Measurements from ENCODE around the gene STRAP. TPM values are rescaled to one million over a fixed set of nuclear protein-coding genes. Genes with fewer than 3 reads are reported as not detected.

Gene STRAP
- total and polyA plus RNA-seq, 2 of the 8 experiments (the other 6 are each of a cell fraction or from before 2014, with no cell fraction given), result 107 to 251 TPM

DNA sequence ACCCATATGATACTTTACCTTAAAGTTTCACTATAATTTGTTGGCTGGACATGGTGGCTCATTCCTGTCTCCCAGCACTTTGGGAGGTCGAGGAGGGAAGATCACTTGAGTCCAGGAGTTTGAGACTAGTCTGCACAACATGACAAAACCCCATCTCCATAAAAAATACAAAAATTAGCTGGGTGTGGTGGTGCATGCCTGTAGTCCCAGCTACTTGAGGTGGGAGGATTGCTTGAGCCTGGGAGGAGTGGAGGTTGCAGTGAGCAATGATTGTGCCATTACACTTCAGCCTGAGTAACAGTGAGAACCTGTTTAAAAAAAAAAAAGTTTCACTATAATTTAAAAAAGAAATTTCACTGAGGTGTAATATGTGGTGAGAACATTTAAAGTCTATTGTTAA is 50.1 kb downstream of the STRAP start:
- no peaks in the 10 kb centered on the region for H4K20me1 ChIP-seq (replicated peaks in 1 of 2; ENCODE audit: control insufficient read depth in 1 of 2, insufficient read depth in 2 of 2, low read length in 2 of 2)
- WGBS, 2 experiments (ENCODE audit: extremely low coverage in 1 of 2, insufficient coverage in 1 of 2, insufficient read length in 1 of 2, insufficient replicate concordance in 2 of 2, low coverage in 1 of 2, low lambda C conversion rate in 2 of 2, missing lambda C conversion rate in 1 of 2), result 91% methylated on average over 1 of the region's 1 CpG; no CpG with 5 or more reads in 1 of the 2 experiments
- H3K23me2 ChIP-seq (ENCODE audit: low read depth, low read length), result no peaks in the 10 kb centered on the region
- H3K18ac ChIP-seq (ENCODE audit: extremely low read depth, low read length), result no peak overlapping the region
- H2BK120ac ChIP-seq (replicated peaks; ENCODE audit: low read depth, low read length), result no peak overlapping the region
- H3K14ac ChIP-seq (ENCODE audit: insufficient read length), result no peak overlapping the region
- no peak overlapping the region for H3K4ac ChIP-seq (replicated peaks; ENCODE audit: insufficient read length, low read depth, low read length)
- no peak overlapping the region for H2BK5ac ChIP-seq (ENCODE audit: low read depth, low read length)
- H4K5ac ChIP-seq (ENCODE audit: insufficient read length, low read depth, low read length), result no peak overlapping the region
- ChIA-PET CTCF (ENCODE audit: partially characterized antibody) (interaction anchor here (1.0 to 2.1 kb wide), 3 partner anchors 11 to 35 kb away, joined by 3 to 9 read pairs (median 5); partner anchors contain the start of gene DERA), POLR2A (ENCODE audit: partially characterized antibody) (no interaction called here)
- H3K23ac ChIP-seq (ENCODE audit: insufficient read length), result no peak overlapping the region
- no peak overlapping the region for H3K4me3 ChIP-seq (ENCODE audit: extremely low read depth in 1 of 4, insufficient read depth in 2 of 4, low read depth in 3 of 4, low read length in 4 of 4)
- no peak overlapping the region for H2BK12ac ChIP-seq (ENCODE audit: low read depth, low read length)
- no peak overlapping the region for H3K9ac ChIP-seq (replicated peaks in 1 of 4; ENCODE audit: extremely low read depth in 1 of 4, low read depth in 3 of 4, low read length in 3 of 4)
- no peak overlapping the region for H3K27ac ChIP-seq (ENCODE audit: low read depth, low read length)
- H3K56ac ChIP-seq (replicated peaks; ENCODE audit: insufficient read length, low read depth, low read length), result no peak overlapping the region
- no peaks in the 10 kb centered on the region for H3K27me3 ChIP-seq (replicated peaks in 1 of 4; ENCODE audit: control insufficient read depth in 3 of 4, extremely low read depth in 1 of 4, insufficient read depth in 3 of 4, low read length in 3 of 4)
- DNase-seq (ENCODE audit: low read depth in 1 of 2, low spot score in 2 of 2) (no peak), FAIRE-seq (no peak)
- no peaks in the 10 kb centered on the region for H3K79me2 ChIP-seq (ENCODE audit: control insufficient read depth in 1 of 2, insufficient read depth in 2 of 2, low read length in 2 of 2)
- H2AK5ac ChIP-seq (ENCODE audit: low read depth, low read length), result no peak overlapping the region
- H4K91ac ChIP-seq (replicated peaks; ENCODE audit: insufficient read length, low read length), result no peak overlapping the region
- H3K4me1 ChIP-seq (replicated peaks in 1 of 4; ENCODE audit: control insufficient read depth in 3 of 4, insufficient read depth in 4 of 4, low read length in 3 of 4), result peaks cover 0 to 8% (median 5%) of the 10 kb centered on the region in 4 experiments; a peak in 3 of 7 replicates
- H3K4me2 ChIP-seq (ENCODE audit: insufficient read depth in 1 of 2, low read depth in 2 of 2, low read length in 2 of 2), result no peak overlapping the region
- no peak overlapping the region for H2BK15ac ChIP-seq (ENCODE audit: low read length)
- H2AFZ ChIP-seq (ENCODE audit: low read length), result no peak overlapping the region
- no peaks in the 10 kb centered on the region for H3K36me3 ChIP-seq (ENCODE audit: control insufficient read depth in 2 of 4, insufficient read depth in 4 of 4, low read length in 3 of 4)
- H4K8ac ChIP-seq (ENCODE audit: extremely low read depth, insufficient read depth, low read length), result no peak overlapping the region
- H2BK20ac ChIP-seq (ENCODE audit: low read length), result no peak overlapping the region
- no peaks in the 10 kb centered on the region for H3K79me1 ChIP-seq (ENCODE audit: low read depth, low read length)
- no peaks in the 10 kb centered on the region for H3K9me3 ChIP-seq (ENCODE audit: insufficient read depth in 2 of 2, low read depth in 1 of 2, low read length in 1 of 2)
- no peak for TF ChIP-seq ASH2L (IDR thresholded peaks at IDR 0.05; ENCODE audit: low read length)
- no peak for TF ChIP-seq CHD2 (IDR thresholded peaks at IDR 0.05; ENCODE audit: low read length)
- no peak for TF ChIP-seq POU5F1 (IDR thresholded peaks at IDR 0.05; ENCODE audit: low read depth, low read length)
- no peak for TF ChIP-seq POLR2AphosphoS5 (IDR thresholded peaks at IDR 0.05; ENCODE audit: low read depth, low read length)
- TF ChIP-seq EZH2 (IDR thresholded peaks at IDR 0.05; ENCODE audit: low read depth, low read length, severe bottlenecking), result no peak
- no peak for TF ChIP-seq SP2 (IDR thresholded peaks at IDR 0.05; ENCODE audit: low read length)
- no peak for TF ChIP-seq SIX5 (IDR thresholded peaks at IDR 0.05; ENCODE audit: low read depth, low read length)
- TF ChIP-seq SIRT6 (IDR thresholded peaks at IDR 0.05; ENCODE audit: low read length), result no peak
- no peak for TF ChIP-seq FOSL1 (IDR thresholded peaks at IDR 0.05; ENCODE audit: insufficient read depth, low read depth, low read length)
- TF ChIP-seq PHF8 (conservative IDR thresholded peaks at IDR 0.05; ENCODE audit: low read depth, low read length), result no peak
- no peak for TF ChIP-seq CBX8 (IDR thresholded peaks at IDR 0.05; ENCODE audit: borderline replicate concordance, low read depth, low read length)
- TF ChIP-seq TBP (IDR thresholded peaks at IDR 0.05; ENCODE audit: low read depth, low read length), result no peak
- TF ChIP-seq, protein P1, sequence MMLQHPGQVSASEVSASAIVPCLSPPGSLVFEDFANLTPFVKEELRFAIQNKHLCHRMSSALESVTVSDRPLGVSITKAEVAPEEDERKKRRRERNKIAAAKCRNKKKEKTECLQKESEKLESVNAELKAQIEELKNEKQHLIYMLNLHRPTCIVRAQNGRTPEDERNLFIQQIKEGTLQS (IDR thresholded peaks at IDR 0.05; ENCODE audit: insufficient read depth, low read depth, low read length), result no peak
- no peak for TF ChIP-seq SAP30 (IDR thresholded peaks at IDR 0.05; ENCODE audit: insufficient read depth, insufficient replicate concordance, low read length)
- TF ChIP-seq RBBP5 (IDR thresholded peaks at IDR 0.05; ENCODE audit: borderline replicate concordance, low read depth, low read length), result no peak

All from H1 (cell line).